Natural killer cell treated with Interleukin-12 subunit alpha and Interleukin-12 subunit beta and Interleukin-15 and Interleukin-18, amount 100 ng/mL, for 72 hours (primary cell): ENCODE data around the gene TRANK1. TPM values are rescaled to one million over a fixed set of nuclear protein-coding genes. Genes with fewer than 3 reads are reported as not detected.
"Not testable (repeated sequence)": the region's sequence is repeated elsewhere in the genome, so short reads cannot be mapped to it uniquely, and the experiment has no call there.

Experiments used
- ATAC-seq, 2 donors: fragments of 150-1000 bp; cut with Tn5 transposase in 1 of 2; sonication (Bioruptor Pico), chemical (Tn5 transposase) in 1 of 2; 2 replicates each; pipeline ENCODE4 v1.10.0; 2021
- DNase-seq: peaks from one replicate; pipeline ENCODE4 v3.0.0; 2022; ENCODE audit warnings: low spot score
- H3K27ac Mint-ChIP-seq, 2 donors: 1 replicate in 1 of 2; 2 replicates in 1 of 2; pipeline ENCODE4 v1.8.0; 2022; ENCODE audit warnings: mixed read lengths in 2 of 2, mild to moderate bottlenecking in 1 of 2, moderate library complexity in 1 of 2
- H3K27me3 Mint-ChIP-seq, 2 donors: 1 replicate in 1 of 2; 2 replicates in 1 of 2; pipeline ENCODE4 v1.8.0; 2022; ENCODE audit warnings: mixed read lengths in 2 of 2
- H3K36me3 Mint-ChIP-seq: one replicate; pipeline ENCODE4 v1.8.0; 2022; ENCODE audit warnings: mixed read lengths
- H3K4me1 Mint-ChIP-seq, 2 donors: 1 replicate in 1 of 2; 2 replicates in 1 of 2; pipeline ENCODE4 v1.8.0; 2022; ENCODE audit warnings: low read depth in 2 of 2, mixed read lengths in 2 of 2, mild to moderate bottlenecking in 1 of 2
- H3K4me3 Mint-ChIP-seq: one replicate; pipeline ENCODE4 v1.8.0; 2022; ENCODE audit warnings: mixed read lengths
- H3K9me3 Mint-ChIP-seq: 2 replicates; pipeline ENCODE4 v1.8.0; 2022; ENCODE audit warnings: mixed read lengths
- total RNA-seq, 2 donors: library from RNA; stranded (reverse); gene quantifications; one replicate each; pipeline ENCODE4 v1.2.3, GENCODE V29; 2022

The TRANK1 gene
- total RNA-seq, 2 donors from 2014 or later = 10.0 to 11.5 TPM

DNA sequence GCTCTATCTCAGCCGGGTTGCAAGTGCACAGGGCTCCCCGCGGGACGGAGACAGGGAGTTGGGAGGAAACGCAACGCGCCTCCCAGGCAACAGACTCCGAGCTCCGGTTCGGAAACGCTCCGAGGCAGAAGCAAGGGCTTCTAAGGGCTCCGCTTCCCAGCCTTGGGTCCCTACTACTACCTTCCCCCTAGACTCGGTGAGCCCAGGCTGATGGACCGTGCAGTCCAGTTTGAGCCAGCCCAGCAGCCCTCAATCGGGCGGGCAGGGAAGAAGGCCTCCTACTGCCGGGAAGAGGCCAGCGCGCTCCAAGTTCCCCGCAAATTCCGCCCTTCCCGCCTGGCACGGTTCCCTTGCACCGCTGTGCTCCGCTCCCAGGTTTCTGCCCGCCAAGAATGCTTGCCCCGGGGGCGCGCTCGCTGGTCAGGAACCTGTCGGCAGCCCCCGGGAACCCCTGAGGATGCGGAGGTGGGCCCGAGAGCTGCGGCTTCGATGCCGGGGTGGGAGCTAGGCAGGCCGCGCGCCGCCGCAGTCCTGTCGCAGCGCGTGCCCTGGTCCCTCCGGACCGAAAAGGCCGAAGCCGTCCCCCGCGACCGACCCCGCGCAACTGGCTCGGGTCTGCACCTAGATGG lies 728 bp downstream of the TRANK1 start:
- H3K4me1 Mint-ChIP-seq = peaks cover 0 to 9% of the 10 kb centered on the region in 2 donors
- DNase-seq (no peak), ATAC-seq (peak; percentile 69 to 71)
- peaks cover 13% of the 10 kb centered on the region for H3K36me3 Mint-ChIP-seq
- peak overlapping the region in 1 of 2 donors; percentile 33 for H3K27ac Mint-ChIP-seq
- peak overlapping the region; percentile 66 for H3K4me3 Mint-ChIP-seq
- H3K27me3 Mint-ChIP-seq = no peaks in the 10 kb centered on the region
- H3K9me3 Mint-ChIP-seq = no peaks in the 10 kb centered on the region

DNA sequence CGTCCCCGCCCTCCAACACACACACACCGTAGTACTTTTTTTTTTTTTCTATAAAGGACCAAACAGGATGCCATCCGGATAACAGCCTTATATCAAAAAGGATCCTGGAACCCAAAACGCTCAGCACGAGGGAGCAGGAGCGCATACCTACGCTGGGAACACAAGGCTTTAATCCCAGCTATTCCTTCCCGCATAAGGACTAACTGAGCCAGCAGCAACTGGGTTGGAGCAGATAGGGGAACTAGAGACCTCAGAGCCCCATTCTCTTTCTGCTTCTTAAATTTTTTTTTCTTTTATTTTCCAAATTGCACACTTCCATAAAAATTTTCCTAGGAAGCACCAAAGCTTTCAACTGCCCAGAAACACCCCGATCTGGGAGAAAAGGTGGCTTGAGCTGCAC lies 1.3 kb downstream of the TRANK1 start:
- Mint-ChIP-seq H3K4me3 (peak overlapping the region; percentile 66), H3K27me3 (no peaks in the 10 kb centered on the region), H3K4me1 (peaks cover 0 to 9% of the 10 kb centered on the region in 2 donors), H3K27ac (peak overlapping the region in 1 of 2 donors; percentile 33), H3K9me3 (no peaks in the 10 kb centered on the region), H3K36me3 (peaks cover 8% of the 10 kb centered on the region)
- DNase-seq = no peak
- ATAC-seq = no peak

DNA sequence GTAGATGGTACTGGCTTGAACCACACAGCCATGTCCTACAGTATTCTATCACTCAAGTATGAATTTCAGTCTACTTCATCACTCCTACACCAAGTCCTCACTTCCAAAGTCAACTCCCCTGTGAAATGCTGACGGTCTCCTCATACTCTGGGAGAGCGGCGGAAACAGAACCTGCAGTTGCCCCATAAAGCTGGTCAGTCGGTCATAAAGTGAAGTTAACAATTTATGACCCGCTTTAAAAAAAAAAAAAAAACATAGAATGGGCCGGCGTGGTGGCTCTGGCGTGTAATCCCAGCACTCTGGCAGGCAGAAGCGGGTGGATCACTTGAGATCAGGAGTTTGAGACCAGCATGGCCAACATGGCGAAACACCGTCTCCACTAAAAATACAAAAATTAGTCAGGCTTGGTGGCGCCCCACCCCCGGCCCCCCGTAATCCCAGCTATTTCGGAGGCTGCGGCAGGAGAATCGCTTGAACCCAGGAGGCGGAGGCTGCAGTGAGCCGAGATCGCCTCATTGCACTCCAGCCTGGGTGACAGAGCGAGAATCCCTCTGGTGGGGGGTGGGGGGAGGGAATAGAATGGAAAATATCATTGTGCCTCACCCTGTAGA lies 2.1 kb downstream of the TRANK1 start:
- no peak overlapping the region for H3K27ac Mint-ChIP-seq
- ATAC-seq (no peak), DNase-seq (no peak)
- H3K4me3 Mint-ChIP-seq = no peak overlapping the region
- no peaks in the 10 kb centered on the region for H3K27me3 Mint-ChIP-seq
- H3K9me3 Mint-ChIP-seq = no peaks in the 10 kb centered on the region
- H3K4me1 Mint-ChIP-seq = peaks cover 0 to 9% of the 10 kb centered on the region in 2 donors
- peaks cover 4% of the 10 kb centered on the region for H3K36me3 Mint-ChIP-seq

DNA sequence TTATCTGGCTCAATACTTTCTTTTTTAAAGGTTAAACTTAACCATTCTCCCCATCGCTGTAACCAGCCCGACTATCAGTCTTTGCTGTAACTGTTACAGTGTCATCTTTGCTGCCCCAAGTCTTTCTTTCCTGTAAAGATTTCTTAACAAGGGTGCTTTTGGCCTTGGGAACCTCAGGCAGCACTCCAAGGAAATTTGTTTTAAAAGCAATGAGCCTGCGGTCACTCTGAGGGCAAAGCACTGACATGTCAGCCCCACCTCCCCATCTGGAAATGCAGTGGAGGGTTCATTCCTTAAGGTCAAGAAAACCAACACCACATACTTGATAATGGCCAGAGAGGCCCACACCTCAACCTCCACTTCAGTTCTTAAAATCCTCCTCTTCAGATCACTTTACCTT lies 3.2 kb downstream of the TRANK1 start:
- DNase-seq (no peak), ATAC-seq (no peak)
- H3K9me3 Mint-ChIP-seq = no peaks in the 10 kb centered on the region
- H3K27me3 Mint-ChIP-seq = no peaks in the 10 kb centered on the region
- H3K27ac Mint-ChIP-seq = no peak overlapping the region
- peaks cover 0 to 9% of the 10 kb centered on the region in 2 donors for H3K4me1 Mint-ChIP-seq
- H3K4me3 Mint-ChIP-seq = no peak overlapping the region
- no peaks in the 10 kb centered on the region for H3K36me3 Mint-ChIP-seq

DNA sequence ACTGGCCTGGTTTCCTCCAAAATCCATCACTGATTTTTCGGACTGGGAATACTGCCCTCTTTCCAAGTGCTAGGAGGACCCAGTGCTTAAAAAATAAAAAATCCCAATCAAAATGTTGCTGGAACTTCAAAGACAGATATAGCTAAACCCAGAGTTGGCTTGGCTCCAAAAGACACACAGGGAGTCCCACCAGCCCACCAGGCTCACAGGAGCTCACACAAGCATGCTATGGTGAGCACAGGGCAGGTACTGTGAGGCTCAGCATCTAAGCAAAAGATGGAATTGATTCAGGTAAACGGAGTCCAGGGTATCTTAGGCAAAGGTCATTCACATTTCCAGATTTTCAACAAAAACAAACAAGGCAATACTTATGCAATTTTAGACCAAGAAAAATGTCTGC lies 3.7 kb downstream of the TRANK1 start:
- no peak for ATAC-seq
- DNase-seq = no peak
- no peak overlapping the region for H3K4me3 Mint-ChIP-seq
- H3K27me3 Mint-ChIP-seq = no peaks in the 10 kb centered on the region
- H3K9me3 Mint-ChIP-seq = no peaks in the 10 kb centered on the region
- no peaks in the 10 kb centered on the region for H3K36me3 Mint-ChIP-seq
- H3K4me1 Mint-ChIP-seq = peaks cover 0 to 10% of the 10 kb centered on the region in 2 donors
- no peak overlapping the region for H3K27ac Mint-ChIP-seq

DNA sequence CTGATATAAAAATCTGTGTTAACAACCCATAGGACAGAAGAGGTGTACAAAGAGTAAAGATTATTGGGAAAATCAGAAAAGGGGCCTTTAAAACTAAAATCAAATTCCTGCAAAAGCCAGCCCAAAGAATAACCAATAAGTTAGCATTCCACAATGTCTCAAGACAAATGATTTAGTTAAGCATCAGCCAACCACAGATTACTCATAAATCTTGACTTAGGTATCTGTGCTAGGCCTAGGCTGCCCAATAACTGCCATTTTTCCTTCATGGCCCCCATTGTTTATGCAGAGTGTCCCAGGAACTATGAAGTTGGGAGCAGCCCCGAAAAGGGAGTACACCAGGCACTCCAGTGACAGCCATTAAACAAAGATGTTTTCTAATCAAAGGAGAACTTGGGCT lies 7.4 kb downstream of the TRANK1 start:
- Mint-ChIP-seq H3K27me3 (no peaks in the 10 kb centered on the region), H3K36me3 (no peaks in the 10 kb centered on the region), H3K4me3 (no peak overlapping the region), H3K27ac (no peak overlapping the region), H3K4me1 (peaks cover 0 to 18% of the 10 kb centered on the region in 2 donors), H3K9me3 (no peaks in the 10 kb centered on the region)
- ATAC-seq (no peak), DNase-seq (no peak)

DNA sequence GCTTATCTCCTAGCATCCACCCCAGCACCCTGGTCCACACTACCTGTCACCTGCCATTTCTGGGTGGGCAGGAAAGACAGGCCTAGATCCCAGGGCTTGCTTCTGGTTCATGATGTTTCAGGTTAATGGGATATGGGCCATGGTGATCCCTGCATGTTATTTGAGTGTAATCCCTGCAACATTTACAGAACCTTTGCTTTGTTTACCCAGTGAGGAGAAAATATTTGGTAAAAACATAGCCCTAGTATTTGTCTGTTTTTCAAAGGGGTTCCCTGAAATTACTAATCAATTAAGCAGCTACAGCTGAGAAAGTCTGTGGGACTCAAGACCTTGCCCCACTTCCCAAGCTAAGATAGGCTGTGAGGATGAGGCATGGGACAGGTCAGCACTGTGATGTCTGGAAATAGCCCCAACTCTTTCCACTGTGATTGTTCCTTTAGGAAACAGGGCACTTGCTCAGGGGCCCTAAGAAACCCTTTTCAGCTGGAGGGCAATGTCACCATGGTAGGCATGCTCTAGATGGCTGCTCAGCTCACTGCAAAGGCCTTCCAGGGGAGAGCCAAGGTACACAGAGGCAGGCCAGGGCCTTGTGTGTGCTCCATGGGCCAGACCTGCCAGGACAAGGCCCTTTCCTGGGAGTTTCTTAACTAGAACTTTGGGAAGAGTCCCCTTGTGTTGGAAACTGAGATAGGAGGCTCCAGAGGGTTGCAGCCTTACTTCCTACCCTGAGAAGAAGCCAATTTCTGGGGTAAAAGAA lies 11.1 kb downstream of the TRANK1 start:
- Mint-ChIP-seq H3K4me3 (no peak overlapping the region), H3K36me3 (no peaks in the 10 kb centered on the region), H3K27me3 (no peaks in the 10 kb centered on the region), H3K4me1 (peaks cover 0 to 9% of the 10 kb centered on the region in 2 donors), H3K9me3 (no peaks in the 10 kb centered on the region), H3K27ac (no peak overlapping the region)
- no peak for DNase-seq
- ATAC-seq = no peak

DNA sequence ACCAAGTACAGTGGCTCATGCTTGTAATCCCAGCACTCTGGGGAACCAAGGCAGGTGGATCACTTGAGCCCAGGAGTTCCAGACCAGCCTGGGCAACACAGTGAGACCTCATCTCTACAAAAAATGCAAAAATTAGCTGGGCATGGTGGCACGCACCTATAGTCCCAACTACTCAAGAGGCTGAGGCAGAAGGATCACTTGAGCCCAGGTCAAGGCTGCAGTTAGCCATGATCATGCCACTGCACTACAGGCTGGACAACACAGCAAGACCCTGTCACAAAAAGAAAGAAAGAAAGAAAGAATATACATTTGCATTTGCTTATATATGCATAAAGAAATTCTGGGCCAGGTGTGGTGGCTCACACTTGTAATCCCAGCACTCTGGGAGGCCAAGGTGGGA lies 13.4 kb downstream of the TRANK1 start:
- not testable (repeated sequence) for H3K27me3 Mint-ChIP-seq, DNase-seq, H3K4me1 Mint-ChIP-seq, H3K36me3 Mint-ChIP-seq, H3K9me3 Mint-ChIP-seq, ATAC-seq, H3K4me3 Mint-ChIP-seq
- H3K27ac Mint-ChIP-seq = peak overlapping the region in 1 of 2 donors; percentile 42

DNA sequence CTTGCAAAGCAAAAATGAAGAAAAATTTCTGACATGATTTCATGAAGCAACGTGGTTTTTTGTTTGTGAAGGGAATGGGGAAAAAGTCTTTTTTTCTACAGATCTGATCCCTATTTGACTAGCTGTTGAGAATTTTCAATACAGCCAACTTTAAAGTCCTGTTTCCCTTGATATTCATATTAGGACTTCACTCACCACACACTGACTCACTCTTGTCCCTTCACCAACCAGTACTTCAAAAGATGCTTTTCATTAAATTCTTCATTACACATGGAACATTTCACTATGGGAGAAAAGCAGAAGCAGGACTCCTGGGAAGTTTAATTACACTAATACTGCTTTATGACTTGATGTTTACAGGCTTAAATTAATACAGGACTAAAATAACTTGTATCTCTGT lies 16.6 kb downstream of the TRANK1 start:
- no peak for DNase-seq
- Mint-ChIP-seq H3K4me1 (peaks cover 0 to 2% of the 10 kb centered on the region in 2 donors), H3K36me3 (no peaks in the 10 kb centered on the region), H3K4me3 (no peak overlapping the region), H3K27ac (no peak overlapping the region), H3K27me3 (no peaks in the 10 kb centered on the region), H3K9me3 (no peaks in the 10 kb centered on the region)
- no peak for ATAC-seq

DNA sequence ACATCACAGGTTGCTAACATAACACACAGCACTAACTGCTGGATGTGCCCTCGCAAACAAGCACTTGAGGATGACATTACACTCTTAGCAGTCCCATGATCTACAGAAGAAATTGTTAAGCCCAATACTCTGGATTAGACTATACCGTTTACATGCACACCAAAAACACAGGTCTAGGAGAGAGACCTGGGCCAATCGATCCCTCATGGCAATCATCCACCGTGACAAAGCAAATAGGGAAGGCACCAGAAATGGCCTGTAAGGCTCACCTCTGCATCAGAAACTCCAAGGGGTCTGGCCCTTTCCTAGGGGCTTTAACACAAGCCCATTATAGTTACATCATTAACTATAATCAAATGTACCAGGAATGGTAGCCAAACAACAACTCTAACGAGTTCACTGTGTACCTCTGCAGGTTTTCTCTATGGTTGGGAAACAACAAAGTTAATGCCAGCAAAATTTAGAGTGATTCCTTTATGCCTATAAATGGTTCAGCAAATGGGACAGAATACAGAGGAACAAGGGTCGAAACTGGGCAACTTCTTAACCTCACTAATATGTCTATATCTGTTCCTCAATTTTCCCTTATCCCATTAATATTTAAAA lies 18.5 kb downstream of the TRANK1 start:
- H3K27ac Mint-ChIP-seq = no peak overlapping the region
- no peaks in the 10 kb centered on the region for H3K27me3 Mint-ChIP-seq

DNA sequence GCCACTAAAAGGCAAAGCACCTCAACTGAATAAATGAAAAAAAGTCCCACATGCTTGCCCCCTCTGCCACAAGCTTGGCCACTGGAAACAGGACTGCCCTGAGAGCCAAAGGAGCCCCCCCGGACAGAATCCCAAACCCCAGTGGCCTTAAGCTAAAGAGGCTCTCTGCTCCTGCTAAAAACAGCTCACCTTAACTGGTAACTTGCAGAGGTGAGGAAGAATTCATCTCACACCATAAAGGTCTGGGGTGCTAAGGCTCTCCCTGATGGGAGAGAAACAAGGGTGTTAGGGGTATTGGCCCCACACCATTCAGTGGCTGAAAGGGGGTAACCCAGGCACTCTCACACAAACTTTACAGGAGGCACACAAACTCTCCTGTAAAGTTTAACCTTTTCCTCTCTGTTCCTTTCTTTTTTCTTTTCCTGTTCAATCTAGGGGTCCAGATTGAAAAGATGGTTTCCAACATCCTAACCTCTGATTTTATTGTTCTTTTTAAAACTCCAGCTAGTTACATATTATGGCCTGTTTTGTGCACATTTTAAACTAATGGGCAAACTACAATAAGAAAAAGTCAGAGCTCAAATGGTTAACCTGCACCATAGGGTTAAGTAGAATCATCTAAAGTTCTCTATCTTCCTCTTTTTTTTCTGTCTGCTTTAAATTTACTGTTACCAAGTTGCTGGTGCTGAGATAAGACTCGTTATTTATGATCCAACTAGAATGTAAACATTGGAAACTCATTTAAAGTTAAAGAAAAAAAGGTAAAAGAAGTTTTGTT lies 19.9 kb downstream of the TRANK1 start:
- peaks cover 0 to 8% of the 10 kb centered on the region in 2 donors for H3K4me1 Mint-ChIP-seq
- no peak overlapping the region for H3K4me3 Mint-ChIP-seq
- ATAC-seq (no peak), DNase-seq (no peak)
- no peaks in the 10 kb centered on the region for H3K27me3 Mint-ChIP-seq
- H3K36me3 Mint-ChIP-seq = peaks cover 12% of the 10 kb centered on the region
- H3K9me3 Mint-ChIP-seq = peaks cover 6% of the 10 kb centered on the region
- peak overlapping the region in 1 of 2 donors; percentile 32 for H3K27ac Mint-ChIP-seq

More for the DNA sequence above, 18.5 kb downstream of the TRANK1 start:
- peaks cover 1% of the 10 kb centered on the region for H3K36me3 Mint-ChIP-seq
- peaks cover 0 to 8% of the 10 kb centered on the region in 2 donors for H3K4me1 Mint-ChIP-seq
- H3K9me3 Mint-ChIP-seq = peaks cover under 1% of the 10 kb centered on the region
- H3K4me3 Mint-ChIP-seq = no peak overlapping the region
- DNase-seq (no peak), ATAC-seq (no peak)

DNA sequence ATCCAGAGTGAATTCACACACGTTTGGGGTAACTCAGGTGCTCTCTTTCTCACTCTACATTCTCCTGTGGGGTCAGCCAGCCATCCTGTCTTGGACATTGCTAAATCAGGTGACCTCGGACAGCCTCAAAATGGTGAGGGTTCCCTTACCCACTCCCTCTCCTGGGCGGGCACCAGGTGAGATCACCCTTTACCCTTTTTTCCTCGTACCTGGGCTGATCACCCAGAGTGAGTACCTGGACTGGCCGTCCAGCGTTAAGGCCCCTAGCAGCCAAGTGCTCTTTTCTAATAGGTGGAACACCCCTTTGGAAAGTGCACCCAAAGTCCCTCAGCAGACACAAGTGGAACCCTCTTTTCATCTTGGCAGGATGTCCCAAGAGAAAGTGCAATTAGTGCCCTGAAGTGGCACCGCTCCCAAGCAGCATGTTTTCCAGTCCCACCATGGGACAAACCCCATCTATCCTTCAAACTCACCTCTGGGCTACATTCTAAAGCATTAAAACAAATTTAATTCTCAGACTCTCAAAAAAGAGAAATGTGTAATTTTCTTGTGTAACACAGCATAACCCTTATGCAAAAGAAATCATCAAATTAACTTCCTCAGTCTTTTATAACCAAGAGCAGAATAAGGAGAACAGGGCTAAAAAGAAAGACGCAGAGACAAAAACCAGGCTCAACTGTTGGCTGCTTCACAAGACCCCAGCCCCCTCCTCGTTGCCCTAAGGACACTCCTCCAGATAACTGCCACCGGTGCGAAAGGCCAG lies 20.7 kb downstream of the TRANK1 start:
- H3K27me3 Mint-ChIP-seq = no peaks in the 10 kb centered on the region

DNA sequence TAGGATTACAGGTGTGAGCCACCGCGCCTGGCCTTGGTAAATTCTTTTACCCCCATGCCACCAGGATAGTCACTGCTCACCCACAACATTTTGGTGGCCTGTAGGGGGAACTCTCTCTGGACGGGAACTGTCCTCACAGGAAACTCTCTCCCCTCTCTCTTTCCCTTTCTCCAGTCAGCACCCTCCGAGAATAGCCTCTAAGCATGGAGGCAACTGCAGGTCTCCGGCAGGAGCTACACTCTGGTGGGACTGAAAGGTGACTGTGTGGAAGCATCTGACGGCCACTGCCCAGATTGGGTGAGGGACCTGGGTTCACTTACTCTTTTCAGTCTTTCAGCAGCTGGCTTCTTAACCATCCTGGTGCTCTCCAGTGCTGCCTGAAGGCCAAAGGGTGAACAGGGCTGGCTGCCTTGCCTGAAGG lies 21.3 kb downstream of the TRANK1 start:
- Mint-ChIP-seq H3K27me3 (no peaks in the 10 kb centered on the region), H3K4me3 (no peak overlapping the region), H3K36me3 (peaks cover 12% of the 10 kb centered on the region), H3K4me1 (peaks cover 2 to 12% of the 10 kb centered on the region in 2 donors), H3K9me3 (peaks cover 6% of the 10 kb centered on the region), H3K27ac (peak overlapping the region; percentile 30 to 32)
- ATAC-seq (no peak), DNase-seq (no peak)

More for the DNA sequence above, 20.7 kb downstream of the TRANK1 start:
- DNase-seq (no peak), ATAC-seq (no peak)
- Mint-ChIP-seq H3K9me3 (peaks cover 6% of the 10 kb centered on the region), H3K4me1 (peaks cover 0 to 9% of the 10 kb centered on the region in 2 donors), H3K36me3 (peaks cover 12% of the 10 kb centered on the region), H3K27ac (peak overlapping the region; percentile 30 to 32), H3K4me3 (no peak overlapping the region)
